ENCODE results near the gene FFAR2. TPM values are rescaled to one million over a fixed set of nuclear protein-coding genes. Genes with fewer than 3 reads are reported as not detected.

FFAR2 gene
- total and polyA plus RNA-seq, 8 donors: 0.18 to 26.6 (median 0.55) TPM; not detected in 1

DNA sequence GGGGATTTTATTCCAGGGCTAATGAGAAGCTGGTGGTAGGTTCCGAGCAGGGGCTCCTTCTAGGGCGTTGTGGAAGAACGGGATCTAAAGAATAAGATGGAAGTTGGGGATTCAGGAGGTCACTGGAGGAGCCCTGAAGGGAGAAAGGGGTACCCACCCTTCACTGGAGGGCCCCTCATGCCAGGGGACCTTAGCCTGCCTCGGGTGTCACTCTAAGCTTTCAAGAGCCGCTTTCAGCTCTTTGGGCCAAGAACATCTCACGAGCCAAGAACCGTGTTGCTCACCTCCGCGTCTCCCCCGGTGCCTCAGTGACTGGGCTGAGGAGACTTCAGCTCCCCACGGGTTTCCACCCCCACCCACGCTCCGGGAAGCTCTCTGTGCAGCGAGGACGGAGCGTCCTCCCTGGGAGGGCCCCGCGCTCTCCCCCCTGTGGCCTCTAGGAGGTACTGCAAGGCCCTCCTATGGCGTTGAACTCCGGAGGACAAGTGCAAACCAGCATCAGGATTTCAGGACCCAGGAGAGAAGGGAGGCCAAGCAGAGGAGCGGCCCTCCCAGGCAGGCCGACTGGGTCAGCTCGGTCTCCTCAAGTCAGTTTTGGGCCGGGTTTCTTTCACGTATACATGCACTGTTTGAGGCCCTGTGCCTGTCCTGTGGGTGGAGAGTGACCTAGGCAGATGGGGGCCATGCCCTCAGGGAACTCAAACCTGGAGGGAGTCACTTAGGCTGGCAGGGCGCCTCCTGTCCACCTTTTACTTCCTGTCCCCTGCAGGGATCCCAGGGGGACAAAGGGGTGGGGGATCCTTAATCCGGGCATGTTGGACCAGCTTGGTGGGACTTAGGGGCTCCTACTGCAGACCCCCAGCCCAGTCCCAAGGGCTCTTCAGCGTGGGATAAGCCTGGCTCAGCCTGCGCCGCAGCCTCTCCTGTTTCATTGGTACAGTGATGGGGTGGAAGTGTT lies 47.3 kb downstream of the FFAR2 start:
- Histone ChIP-seq H3K36me3 (no peaks in the 10 kb centered on the region), H3K4me3 (no peak overlapping the region), H3K27ac (no peak overlapping the region), H3K9me3 (no peaks in the 10 kb centered on the region), H3K27me3 (peaks cover 0 to 2% of the 10 kb centered on the region in 2 donors), H3K4me1 (peaks cover 0 to 8% of the 10 kb centered on the region in 2 donors)
- peak; percentile 50 to 94 (median 66) for DNase-seq
- ATAC-seq: peak; percentile 99
- TF ChIP-seq, protein P1, sequence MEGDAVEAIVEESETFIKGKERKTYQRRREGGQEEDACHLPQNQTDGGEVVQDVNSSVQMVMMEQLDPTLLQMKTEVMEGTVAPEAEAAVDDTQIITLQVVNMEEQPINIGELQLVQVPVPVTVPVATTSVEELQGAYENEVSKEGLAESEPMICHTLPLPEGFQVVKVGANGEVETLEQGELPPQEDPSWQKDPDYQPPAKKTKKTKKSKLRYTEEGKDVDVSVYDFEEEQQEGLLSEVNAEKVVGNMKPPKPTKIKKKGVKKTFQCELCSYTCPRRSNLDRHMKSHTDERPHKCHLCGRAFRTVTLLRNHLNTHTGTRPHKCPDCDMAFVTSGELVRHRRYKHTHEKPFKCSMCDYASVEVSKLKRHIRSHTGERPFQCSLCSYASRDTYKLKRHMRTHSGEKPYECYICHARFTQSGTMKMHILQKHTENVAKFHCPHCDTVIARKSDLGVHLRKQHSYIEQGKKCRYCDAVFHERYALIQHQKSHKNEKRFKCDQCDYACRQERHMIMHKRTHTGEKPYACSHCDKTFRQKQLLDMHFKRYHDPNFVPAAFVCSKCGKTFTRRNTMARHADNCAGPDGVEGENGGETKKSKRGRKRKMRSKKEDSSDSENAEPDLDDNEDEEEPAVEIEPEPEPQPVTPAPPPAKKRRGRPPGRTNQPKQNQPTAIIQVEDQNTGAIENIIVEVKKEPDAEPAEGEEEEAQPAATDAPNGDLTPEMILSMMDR (IDR thresholded peaks at IDR 0.05): peak; percentile 99
- intact Hi-C loops (cut with DNase I): loop anchor here in 1 of 2 donors (10.0 kb wide), 1 partner anchor 141 kb away; the partner anchor contains the start of gene FFAR3

DNA sequence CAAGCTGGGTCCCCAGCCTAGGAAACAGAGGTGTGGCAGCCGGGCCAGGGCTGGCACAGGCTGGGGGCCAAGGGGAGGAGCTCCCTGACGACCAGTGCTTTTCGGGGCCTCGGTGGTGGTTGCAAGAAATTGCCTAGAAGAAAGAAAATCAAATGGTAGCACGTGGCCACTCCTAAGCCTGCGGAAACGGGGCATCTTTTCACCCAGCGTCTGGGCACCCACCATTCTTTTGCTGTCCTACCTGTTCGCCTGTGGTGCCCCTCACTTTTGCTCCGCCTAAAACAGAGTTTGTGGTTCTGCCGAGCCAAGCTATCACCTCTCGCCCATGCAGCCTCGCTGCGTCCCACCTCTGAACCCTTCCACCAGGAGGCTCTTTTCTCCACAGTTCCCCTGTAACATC lies 49.3 kb downstream of the FFAR2 start:
- peaks cover 0 to 8% of the 10 kb centered on the region in 2 donors for H3K4me1 ChIP-seq
- H3K36me3 ChIP-seq: no peaks in the 10 kb centered on the region
- intact Hi-C loops (cut with DNase I): loop anchor here in 1 of 2 donors (10.0 kb wide), 1 partner anchor 143 kb away; the partner anchor contains the start of gene FFAR3
- TF ChIP-seq, protein P1 (IDR thresholded peaks at IDR 0.05): no peak
- peaks cover 0 to 3% of the 10 kb centered on the region in 2 donors for H3K27me3 ChIP-seq
- DNase-seq (no peak), ATAC-seq (no peak)
- H3K27ac ChIP-seq: no peak overlapping the region
- H3K9me3 ChIP-seq: no peaks in the 10 kb centered on the region
- H3K4me3 ChIP-seq: no peak overlapping the region

- Histone ChIP-seq H3K9me3 (no peaks in the 10 kb centered on the region), H3K27me3 (peaks cover 0 to 3% of the 10 kb centered on the region in 2 donors), H3K36me3 (no peaks in the 10 kb centered on the region), H3K4me1 (peaks cover 0 to 8% of the 10 kb centered on the region in 2 donors), H3K27ac (no peak overlapping the region), H3K4me3 (no peak overlapping the region)
- ATAC-seq (no peak), DNase-seq (no peak)
- intact Hi-C loops (cut with DNase I): loop anchor here in 1 of 2 donors (10.0 kb wide), 1 partner anchor 143 kb away; the partner anchor contains the start of gene FFAR3
- TF ChIP-seq, protein P1 (IDR thresholded peaks at IDR 0.05): no peak
Observed at GRCh38 chr19:35498220-35498619, 50.2 kb downstream of the FFAR2 start.

DNA sequence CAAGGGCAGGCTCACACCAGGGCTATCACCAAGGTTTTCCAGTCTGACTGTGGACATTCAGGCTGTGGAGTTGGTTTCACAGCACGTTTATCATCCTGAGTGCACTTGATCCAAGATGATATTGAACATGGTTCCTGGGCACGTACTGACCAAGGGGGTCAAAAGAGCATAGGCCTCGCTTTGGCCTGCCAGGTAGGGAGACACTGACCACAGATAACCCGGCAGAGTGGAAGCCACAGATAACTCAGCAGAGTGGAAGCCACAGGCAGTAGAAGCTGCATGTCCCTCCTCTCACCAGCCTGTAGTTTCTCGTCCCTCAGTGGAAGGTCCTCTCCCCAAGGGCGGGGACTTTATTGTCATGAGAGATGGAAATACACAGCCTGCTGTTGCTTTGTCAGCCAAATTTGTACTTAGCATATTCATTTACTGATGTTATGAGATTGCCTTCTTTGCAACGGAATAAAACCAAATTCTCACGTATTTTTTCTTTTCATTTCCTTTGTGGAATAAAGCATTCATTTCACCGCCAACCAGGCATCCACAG lies 51.0 kb downstream of the FFAR2 start:
- TF ChIP-seq, protein P1 (IDR thresholded peaks at IDR 0.05): no peak

DNA sequence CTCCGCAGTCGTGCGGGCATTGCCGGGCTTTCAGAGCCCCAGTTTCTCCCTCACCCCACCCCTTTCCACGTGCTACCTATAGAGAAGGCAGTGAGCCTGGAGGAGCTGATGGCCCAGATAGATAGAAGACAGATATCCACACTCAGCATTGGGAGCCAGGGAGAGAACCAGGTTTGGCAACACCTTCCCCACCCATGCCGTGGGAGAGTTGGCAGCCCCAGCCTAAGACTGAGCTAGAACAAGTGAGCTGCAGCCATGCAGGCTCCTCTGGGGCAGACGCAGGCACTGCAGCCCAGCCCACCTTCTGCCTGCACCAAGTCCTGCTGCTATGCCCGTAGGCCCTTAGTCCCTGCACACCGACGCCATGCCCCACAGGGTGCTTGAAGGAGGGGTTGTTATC lies 52.6 kb downstream of the FFAR2 start:
- intact Hi-C loops (cut with DNase I): no loop called here
- peaks cover 0 to 1% of the 10 kb centered on the region in 2 donors for H3K4me1 ChIP-seq

More for the DNA sequence above, 51.0 kb downstream of the FFAR2 start:
- no peak overlapping the region for H3K27ac ChIP-seq
- no peak for DNase-seq
- intact Hi-C loops (cut with DNase I): loop anchor here in 1 of 2 donors (10.0 kb wide), 1 partner anchor 144 kb away; the partner anchor contains the start of gene FFAR3
- H3K27me3 ChIP-seq: peaks cover 0 to 3% of the 10 kb centered on the region in 2 donors
- no peak overlapping the region for H3K4me3 ChIP-seq
- no peaks in the 10 kb centered on the region for H3K9me3 ChIP-seq
- no peaks in the 10 kb centered on the region for H3K36me3 ChIP-seq
- H3K4me1 ChIP-seq: peaks cover 0 to 8% of the 10 kb centered on the region in 2 donors
- ATAC-seq: no peak

More for the DNA sequence above, 52.6 kb downstream of the FFAR2 start:
- peaks cover 0 to 8% of the 10 kb centered on the region in 2 donors for H3K27me3 ChIP-seq
- no peak overlapping the region for H3K27ac ChIP-seq
- ATAC-seq (no peak), DNase-seq (no peak)
- no peak overlapping the region for H3K4me3 ChIP-seq
- H3K9me3 ChIP-seq: no peaks in the 10 kb centered on the region
- no peaks in the 10 kb centered on the region for H3K36me3 ChIP-seq
- TF ChIP-seq, protein P1 (IDR thresholded peaks at IDR 0.05): no peak

Measured in left lung (tissue), 10 donors.